ENCODE results near the gene KASH5.
A peak's percentile ranks its signal among the peaks of the same experiment; 100 is the strongest.

Gene KASH5

DNA sequence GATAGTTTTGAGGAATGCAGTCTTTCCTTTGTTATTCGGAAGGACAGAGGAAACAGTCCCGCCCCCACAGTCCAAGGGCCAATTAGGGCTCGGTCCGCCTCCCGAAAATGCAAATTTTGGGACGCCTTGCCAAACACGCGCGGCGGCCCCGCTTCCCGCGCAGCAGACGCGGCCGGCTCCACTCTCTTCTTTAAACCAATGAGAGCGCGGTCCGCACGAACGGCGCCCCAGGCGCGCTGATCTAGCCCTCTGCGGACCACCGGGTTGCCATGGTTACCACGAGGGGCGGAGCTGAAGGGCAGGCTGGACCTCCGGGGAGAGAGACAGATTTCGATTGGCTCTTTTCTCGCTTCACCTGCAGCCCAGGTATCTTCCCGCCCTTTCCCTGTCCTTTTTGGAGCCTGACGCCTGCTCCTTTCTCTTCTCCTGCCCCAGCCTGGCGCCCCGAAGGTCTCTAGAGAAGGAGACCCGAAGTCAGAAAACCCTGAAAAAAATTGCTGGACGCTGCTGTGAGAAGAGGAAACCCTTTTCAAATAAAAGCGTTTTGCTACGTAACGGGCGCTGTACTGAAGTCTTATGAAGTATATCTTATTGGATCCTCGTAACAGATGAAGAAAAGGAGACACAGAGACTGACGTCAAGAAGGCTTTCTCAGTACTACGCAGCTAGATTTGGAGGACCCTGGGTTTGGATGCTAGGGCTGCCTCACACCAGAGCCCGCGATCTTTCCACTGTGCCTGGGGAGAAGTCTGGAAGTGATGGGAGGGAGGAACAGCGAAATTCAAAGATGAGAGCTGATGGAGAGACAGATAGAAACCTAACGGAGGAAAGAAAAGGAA lies 33.2 kb downstream of the KASH5 start:
- DNase-seq (ENCODE audit: low spot score): peak; percentile 69
- TF ChIP-seq, protein P1, sequence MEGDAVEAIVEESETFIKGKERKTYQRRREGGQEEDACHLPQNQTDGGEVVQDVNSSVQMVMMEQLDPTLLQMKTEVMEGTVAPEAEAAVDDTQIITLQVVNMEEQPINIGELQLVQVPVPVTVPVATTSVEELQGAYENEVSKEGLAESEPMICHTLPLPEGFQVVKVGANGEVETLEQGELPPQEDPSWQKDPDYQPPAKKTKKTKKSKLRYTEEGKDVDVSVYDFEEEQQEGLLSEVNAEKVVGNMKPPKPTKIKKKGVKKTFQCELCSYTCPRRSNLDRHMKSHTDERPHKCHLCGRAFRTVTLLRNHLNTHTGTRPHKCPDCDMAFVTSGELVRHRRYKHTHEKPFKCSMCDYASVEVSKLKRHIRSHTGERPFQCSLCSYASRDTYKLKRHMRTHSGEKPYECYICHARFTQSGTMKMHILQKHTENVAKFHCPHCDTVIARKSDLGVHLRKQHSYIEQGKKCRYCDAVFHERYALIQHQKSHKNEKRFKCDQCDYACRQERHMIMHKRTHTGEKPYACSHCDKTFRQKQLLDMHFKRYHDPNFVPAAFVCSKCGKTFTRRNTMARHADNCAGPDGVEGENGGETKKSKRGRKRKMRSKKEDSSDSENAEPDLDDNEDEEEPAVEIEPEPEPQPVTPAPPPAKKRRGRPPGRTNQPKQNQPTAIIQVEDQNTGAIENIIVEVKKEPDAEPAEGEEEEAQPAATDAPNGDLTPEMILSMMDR (IDR thresholded peaks at IDR 0.05; ENCODE audit: borderline replicate concordance, control extremely low read depth, extremely low read depth, insufficient read depth, missing control alignments): no peak
- in situ Hi-C loops (cut with MboI; ENCODE audit: low sequenced_read_pairs, unreplicated experiment): no loop called here

DNA sequence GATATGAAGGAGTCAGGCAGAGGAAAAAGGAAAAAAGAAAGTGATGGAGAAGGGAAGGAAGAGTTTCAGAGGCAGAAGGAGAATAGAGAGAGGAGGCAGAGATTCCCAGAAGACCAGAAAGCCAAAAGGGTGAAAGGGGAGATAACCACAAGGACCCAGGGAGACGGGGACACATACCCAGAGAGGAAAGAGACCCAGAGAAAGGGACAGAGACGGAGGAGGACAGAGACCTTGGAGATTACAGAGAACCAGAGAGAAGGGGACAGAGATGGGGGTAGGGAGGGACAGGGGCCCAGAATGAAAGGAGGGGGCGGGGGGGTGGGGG lies 33.8 kb downstream of the KASH5 start:
- DNase-seq (ENCODE audit: low spot score): no peak
- TF ChIP-seq, protein P1 (IDR thresholded peaks at IDR 0.05; ENCODE audit: borderline replicate concordance, control extremely low read depth, extremely low read depth, insufficient read depth, missing control alignments): no peak
- in situ Hi-C loops (cut with MboI; ENCODE audit: low sequenced_read_pairs, unreplicated experiment): no loop called here

DNA sequence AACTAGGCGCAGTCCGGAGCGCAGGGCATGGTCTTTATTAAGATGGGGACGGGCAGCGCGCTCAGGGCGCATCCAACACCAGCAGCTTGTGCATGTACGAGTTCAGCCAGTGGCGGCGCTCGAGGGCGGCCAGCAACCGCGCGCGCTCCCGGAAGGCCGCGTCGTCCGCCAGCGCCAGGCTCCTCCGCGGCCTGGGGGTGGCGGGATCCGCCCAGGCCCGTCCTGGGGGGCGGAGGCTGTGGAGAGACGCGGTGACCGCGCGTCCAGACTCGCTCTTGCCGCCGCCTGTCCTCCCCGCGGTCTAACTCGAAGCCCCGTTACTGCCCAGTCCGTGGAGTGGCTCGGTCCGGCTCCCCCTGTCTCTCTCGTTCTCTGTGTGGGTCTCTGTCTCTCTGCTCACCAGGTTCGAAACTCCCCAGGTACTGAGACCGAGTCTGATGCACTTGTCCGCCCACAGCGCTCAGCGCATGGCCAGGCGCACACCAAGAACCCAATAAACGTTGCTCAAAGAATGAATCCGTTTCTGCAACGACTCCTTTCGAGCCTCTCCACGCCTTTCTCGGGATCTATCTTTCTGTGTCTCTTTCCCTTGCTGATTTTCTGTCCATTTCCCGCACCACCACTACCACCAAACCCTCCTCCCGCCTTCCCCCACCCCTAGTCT lies 34.5 kb downstream of the KASH5 start:
- peak; percentile 66 for DNase-seq (ENCODE audit: low spot score)
- in situ Hi-C loops (cut with MboI; ENCODE audit: low sequenced_read_pairs, unreplicated experiment): no loop called here
- TF ChIP-seq, protein P1 (IDR thresholded peaks at IDR 0.05; ENCODE audit: borderline replicate concordance, control extremely low read depth, extremely low read depth, insufficient read depth, missing control alignments): peak; percentile 44

DNA sequence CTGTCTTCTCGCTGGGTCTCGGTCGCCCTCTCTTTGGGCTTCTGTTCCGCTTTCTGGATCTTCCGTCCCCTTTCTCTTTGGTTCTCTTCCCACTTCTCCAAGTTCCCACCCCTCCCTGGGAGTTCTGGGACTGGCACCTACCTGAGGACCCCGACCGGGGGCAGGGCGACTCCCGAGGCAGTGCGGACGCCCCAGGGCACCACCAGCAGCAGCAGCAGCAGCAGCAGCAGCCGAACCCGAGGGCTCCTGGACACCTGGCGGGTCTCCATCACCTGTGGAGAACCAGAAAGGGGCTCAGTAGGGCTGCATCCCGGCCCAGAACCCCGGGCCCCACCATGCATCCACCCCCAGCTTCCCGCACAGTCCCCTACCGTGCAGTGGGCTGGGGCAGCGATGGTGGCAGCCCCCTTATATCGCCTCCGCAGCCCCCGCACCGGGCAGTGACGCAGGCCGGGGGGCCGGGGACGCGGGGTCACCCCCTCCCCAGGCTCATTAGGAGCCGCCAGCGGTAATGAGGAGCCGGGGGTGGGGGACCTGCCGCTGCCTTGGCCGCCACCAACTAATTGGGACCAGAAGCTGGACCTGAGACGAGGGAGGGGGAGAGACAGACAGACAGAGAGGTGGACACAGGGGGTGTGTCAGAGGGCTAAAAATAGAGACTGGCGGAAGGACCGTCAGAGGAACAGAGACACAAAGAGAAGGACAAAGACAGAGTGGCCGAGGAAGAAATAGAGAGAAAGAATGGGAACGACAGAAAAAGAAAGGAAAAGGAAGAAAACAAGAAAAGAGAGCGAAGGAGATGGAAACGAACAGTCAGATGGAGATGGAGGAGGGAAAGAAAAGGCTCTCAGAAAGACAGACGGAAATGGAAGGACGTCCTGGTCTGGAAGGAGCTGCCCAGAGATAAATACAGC lies 35.3 kb downstream of the KASH5 start, which contains the start of gene PTH2:
Gene PTH2, minus strand, starts transcription at position 371 of the 914 bp plus-strand sequence. Its CDS starts 102 bp downstream, at position 269.
- TF ChIP-seq, protein P1 (IDR thresholded peaks at IDR 0.05; ENCODE audit: borderline replicate concordance, control extremely low read depth, extremely low read depth, insufficient read depth, missing control alignments): no peak
- in situ Hi-C loops (cut with MboI; ENCODE audit: low sequenced_read_pairs, unreplicated experiment): no loop called here
- DNase-seq (ENCODE audit: low spot score): no peak

DNA sequence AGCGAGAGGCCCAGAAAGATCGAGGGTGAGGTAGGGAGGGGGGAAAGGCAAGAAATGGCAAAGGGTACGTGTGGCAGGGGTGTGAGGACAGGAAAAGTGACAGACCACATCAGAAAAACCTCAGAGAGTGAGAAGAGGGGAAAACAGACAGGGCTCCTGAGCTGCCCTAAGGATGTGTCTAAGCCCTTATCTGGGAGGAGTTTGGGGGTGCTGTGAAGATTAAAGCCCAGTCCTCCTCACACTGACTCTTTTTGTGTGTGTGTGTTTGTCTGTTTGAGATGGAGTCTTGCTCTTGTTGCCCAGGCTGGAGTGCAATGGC lies 35.9 kb downstream of the KASH5 start:
- TF ChIP-seq, protein P1 (IDR thresholded peaks at IDR 0.05; ENCODE audit: borderline replicate concordance, control extremely low read depth, extremely low read depth, insufficient read depth, missing control alignments): no peak
- in situ Hi-C loops (cut with MboI; ENCODE audit: low sequenced_read_pairs, unreplicated experiment): no loop called here
- DNase-seq (ENCODE audit: low spot score): no peak

DNA sequence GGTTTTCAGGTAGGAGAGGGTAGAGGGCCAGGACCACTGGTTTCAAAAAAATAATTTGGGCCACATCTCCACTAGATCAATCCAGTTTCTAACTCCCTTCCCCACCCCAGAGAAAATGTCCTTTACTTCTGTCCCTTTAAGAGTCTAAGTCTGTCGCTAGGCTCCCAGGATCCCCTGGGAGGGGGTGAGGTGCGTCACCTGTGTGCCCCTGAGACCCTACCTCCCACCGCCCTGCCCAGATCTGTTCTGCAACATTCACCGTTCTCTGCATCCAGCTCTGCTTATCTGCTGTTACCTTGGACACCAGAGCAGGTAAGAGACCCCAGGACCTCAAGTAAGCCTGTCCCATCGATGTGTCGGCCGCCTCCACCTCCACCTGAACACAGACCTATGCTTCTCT lies 37.1 kb downstream of the KASH5 start, which contains the start of gene GFY:
Gene GFY, plus strand, starts transcription at position 211 of the 400 bp plus-strand sequence. CDS start 1,043 bp downstream, outside the sequence.
- TF ChIP-seq, protein P1 (IDR thresholded peaks at IDR 0.05; ENCODE audit: borderline replicate concordance, control extremely low read depth, extremely low read depth, insufficient read depth, missing control alignments): no peak
- in situ Hi-C loops (cut with MboI; ENCODE audit: low sequenced_read_pairs, unreplicated experiment): loop anchor here (25.0 kb wide), 1 partner anchor 163 kb away; no protein-coding TSS in a partner anchor
- no peak for DNase-seq (ENCODE audit: low spot score)

All from GM13976 (cell line).